HEK293 (cell line): ENCODE measurements around the gene AMOTL1.

Source experiments
- CTCF ChIA-PET: fragments of 350-600 bp; formaldehyde crosslinking; extraction: SDS; loops from one replicate; lab custom pipeline; 2021; ENCODE audit warnings: antibody characterized with exemption; lab: Yijun Ruan, JAX
- POLR2A ChIA-PET: fragments of 300-600 bp; formaldehyde crosslinking; extraction: SDS; loops from one replicate; lab custom pipeline; 2020; ENCODE audit warnings: antibody characterized with exemption, inconsistent platforms; lab: Yijun Ruan, JAX
- H3K27ac ChIP-seq: fragments of 200-500 bp; sonication (Bioruptor generic); 2 replicates; pipeline ENCODE4 v1.5.1; 2014; ENCODE audit warnings: low read depth, low read length, control low read depth, inconsistent platforms; ENCODE audit errors: extremely low read depth
- H3K36me3 ChIP-seq, 2 experiments: fragments of 200-500 bp in 1 of 2; sonication (Bioruptor generic) in 1 of 2; 1 replicate in 1 of 2; 2 replicates in 1 of 2; pipeline ENCODE4 v1.5.1; 2014 to 2017; ENCODE audit warnings: inconsistent platforms in 2 of 2, low read length in 2 of 2; ENCODE audit not compliant: control insufficient read depth in 2 of 2, insufficient read depth in 1 of 2
- H3K4me1 ChIP-seq: fragments of 200-500 bp; sonication (Bioruptor generic); 2 replicates; pipeline ENCODE4 v1.5.1; 2014; ENCODE audit warnings: mild to moderate bottlenecking, low read length, inconsistent platforms; ENCODE audit not compliant: control insufficient read depth, insufficient read depth
- H3K4me3 ChIP-seq: 2 replicates; pipeline ENCODE4 v1.5.1; 2011; ENCODE audit warnings: low read depth, mild to moderate bottlenecking, control low read depth, low read length, moderate library complexity
- H3K9me3 ChIP-seq: fragments of 200-500 bp; sonication (Bioruptor generic); 2 replicates; pipeline ENCODE4 v1.5.1; 2014; ENCODE audit warnings: low read depth, low read length, inconsistent platforms; ENCODE audit not compliant: control insufficient read depth, insufficient read depth
- GLIS1 ChIP-seq: fragments of 450-650 bp; formaldehyde crosslinking; IDR thresholded peaks from 2 replicates; pipeline ENCODE4 v1.5.1; 2016; ENCODE audit warnings: missing biosample characterization, missing genetic modification characterization
- ZBTB48 ChIP-seq: fragments of 450-650 bp; formaldehyde crosslinking; IDR thresholded peaks from 2 replicates; pipeline ENCODE4 v1.5.1; 2016; ENCODE audit warnings: missing biosample characterization, missing genetic modification characterization
- ZBTB7A ChIP-seq: fragments of 450-650 bp; formaldehyde crosslinking; IDR thresholded peaks from 2 replicates; pipeline ENCODE4 v1.5.1; 2016; ENCODE audit warnings: low read depth, missing biosample characterization, missing genetic modification characterization
- ZNF133 ChIP-seq: fragments of 450-650 bp; formaldehyde crosslinking; IDR thresholded peaks from 2 replicates; pipeline ENCODE4 v1.5.1; 2016; ENCODE audit warnings: missing biosample characterization, missing genetic modification characterization
- ZNF174 ChIP-seq: fragments of 450-650 bp; formaldehyde crosslinking; IDR thresholded peaks from 2 replicates; pipeline ENCODE4 v1.5.0; 2017; ENCODE audit warnings: missing biosample characterization, mild to moderate bottlenecking, missing genetic modification characterization
- ZNF423 ChIP-seq: fragments of 450-650 bp; formaldehyde crosslinking; IDR thresholded peaks from 2 replicates; pipeline ENCODE4 v1.5.1; 2016; ENCODE audit warnings: missing biosample characterization, missing genetic modification characterization
- ZNF510 ChIP-seq: fragments of 450-650 bp; formaldehyde crosslinking; IDR thresholded peaks from 2 replicates; pipeline ENCODE4 v1.5.1; 2018; ENCODE audit warnings: mild to moderate bottlenecking, missing genetic modification characterization, missing biosample characterization; ENCODE audit not compliant: insufficient replicate concordance
- ZNF530 ChIP-seq: fragments of 450-650 bp; formaldehyde crosslinking; IDR thresholded peaks from 2 replicates; pipeline ENCODE4 v1.5.1; 2016; ENCODE audit warnings: low read depth, missing biosample characterization, missing genetic modification characterization
- TF ChIP-seq, protein P1 (sequence below): fragments of 450-650 bp; formaldehyde crosslinking; IDR thresholded peaks from 2 replicates; pipeline ENCODE4 v1.5.1; 2016; ENCODE audit warnings: missing biosample characterization, missing genetic modification characterization
- TF ChIP-seq, protein P2 (sequence below): fragments of 450-650 bp; IDR thresholded peaks from 2 replicates; pipeline ENCODE4 v1.5.1; 2018; ENCODE audit warnings: missing biosample characterization, missing genetic modification characterization
- TF ChIP-seq, protein P3 (sequence below): fragments of 450-650 bp; formaldehyde crosslinking; IDR thresholded peaks from 2 replicates; pipeline ENCODE4 v1.5.0; 2017; ENCODE audit warnings: missing biosample characterization, missing genetic modification characterization, borderline replicate concordance
- TF ChIP-seq, protein P4 (sequence below): fragments of 450-650 bp; formaldehyde crosslinking; IDR thresholded peaks from 2 replicates; pipeline ENCODE4 v1.5.1; 2016; ENCODE audit warnings: missing biosample characterization, missing genetic modification characterization

The AMOTL1 gene

DNA sequence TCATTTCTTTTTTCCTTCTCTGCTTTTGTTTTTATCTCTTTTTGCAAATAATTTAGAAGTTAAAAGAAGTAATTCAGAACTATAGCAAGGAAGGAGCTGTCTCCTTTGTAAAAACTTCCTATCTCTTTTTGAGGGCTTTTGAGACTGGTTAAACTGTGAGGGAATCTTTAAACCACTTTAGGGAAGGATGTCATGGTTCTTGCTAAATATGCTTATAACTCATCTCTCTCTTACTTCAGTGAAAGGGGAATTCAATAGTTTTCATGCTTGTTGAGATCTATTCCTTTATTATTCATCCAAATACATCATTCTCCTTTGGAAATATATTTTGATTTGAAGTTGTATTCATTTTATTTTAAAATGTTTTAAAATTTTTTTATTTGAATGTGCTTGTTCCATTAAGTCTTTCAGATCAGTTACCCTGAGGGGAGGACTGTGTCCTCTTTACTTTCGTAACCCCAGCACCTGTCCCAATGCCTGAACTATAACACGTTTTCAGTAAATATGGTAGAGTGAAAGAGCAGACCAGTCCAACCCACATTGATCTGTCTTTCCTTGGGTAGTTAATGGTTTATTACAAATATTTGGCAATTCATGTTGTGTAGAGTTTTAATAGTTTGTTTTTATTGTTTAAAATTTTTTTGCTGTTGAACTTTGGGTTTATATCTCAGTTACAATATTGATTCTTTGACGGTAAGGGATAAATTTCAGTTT lies 27.5 kb downstream of the AMOTL1 start:
- no peak overlapping the region for H3K27ac ChIP-seq
- peaks cover 10% of the 10 kb centered on the region; the same call in 1 of the 2 replicates for H3K4me1 ChIP-seq
- ChIA-PET POLR2A (no interaction called here), CTCF (interaction anchor here (0.7 to 1.3 kb wide), 3 partner anchors 10 to 175 kb away, joined by 3 read pairs; no protein-coding TSS in a partner anchor)
- H3K4me3 ChIP-seq = no peak overlapping the region
- H3K36me3 ChIP-seq = peaks cover 0 to 28% of the 10 kb centered on the region in 2 experiments; a peak in 1 of 3 replicates
- TF ChIP-seq, protein P1, sequence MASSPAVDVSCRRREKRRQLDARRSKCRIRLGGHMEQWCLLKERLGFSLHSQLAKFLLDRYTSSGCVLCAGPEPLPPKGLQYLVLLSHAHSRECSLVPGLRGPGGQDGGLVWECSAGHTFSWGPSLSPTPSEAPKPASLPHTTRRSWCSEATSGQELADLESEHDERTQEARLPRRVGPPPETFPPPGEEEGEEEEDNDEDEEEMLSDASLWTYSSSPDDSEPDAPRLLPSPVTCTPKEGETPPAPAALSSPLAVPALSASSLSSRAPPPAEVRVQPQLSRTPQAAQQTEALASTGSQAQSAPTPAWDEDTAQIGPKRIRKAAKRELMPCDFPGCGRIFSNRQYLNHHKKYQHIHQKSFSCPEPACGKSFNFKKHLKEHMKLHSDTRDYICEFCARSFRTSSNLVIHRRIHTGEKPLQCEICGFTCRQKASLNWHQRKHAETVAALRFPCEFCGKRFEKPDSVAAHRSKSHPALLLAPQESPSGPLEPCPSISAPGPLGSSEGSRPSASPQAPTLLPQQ (tag by site-specific recombination) = no peak
- no peak for TF ChIP-seq ZNF530 (tag by site-specific recombination)
- TF ChIP-seq ZNF133 (tag by site-specific recombination) = no peak
- TF ChIP-seq, protein P2, sequence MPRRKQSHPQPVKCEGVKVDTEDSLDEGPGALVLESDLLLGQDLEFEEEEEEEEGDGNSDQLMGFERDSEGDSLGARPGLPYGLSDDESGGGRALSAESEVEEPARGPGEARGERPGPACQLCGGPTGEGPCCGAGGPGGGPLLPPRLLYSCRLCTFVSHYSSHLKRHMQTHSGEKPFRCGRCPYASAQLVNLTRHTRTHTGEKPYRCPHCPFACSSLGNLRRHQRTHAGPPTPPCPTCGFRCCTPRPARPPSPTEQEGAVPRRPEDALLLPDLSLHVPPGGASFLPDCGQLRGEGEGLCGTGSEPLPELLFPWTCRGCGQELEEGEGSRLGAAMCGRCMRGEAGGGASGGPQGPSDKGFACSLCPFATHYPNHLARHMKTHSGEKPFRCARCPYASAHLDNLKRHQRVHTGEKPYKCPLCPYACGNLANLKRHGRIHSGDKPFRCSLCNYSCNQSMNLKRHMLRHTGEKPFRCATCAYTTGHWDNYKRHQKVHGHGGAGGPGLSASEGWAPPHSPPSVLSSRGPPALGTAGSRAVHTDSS = no peak
- no peak for TF ChIP-seq ZNF510
- H3K9me3 ChIP-seq = no peaks in the 10 kb centered on the region

DNA sequence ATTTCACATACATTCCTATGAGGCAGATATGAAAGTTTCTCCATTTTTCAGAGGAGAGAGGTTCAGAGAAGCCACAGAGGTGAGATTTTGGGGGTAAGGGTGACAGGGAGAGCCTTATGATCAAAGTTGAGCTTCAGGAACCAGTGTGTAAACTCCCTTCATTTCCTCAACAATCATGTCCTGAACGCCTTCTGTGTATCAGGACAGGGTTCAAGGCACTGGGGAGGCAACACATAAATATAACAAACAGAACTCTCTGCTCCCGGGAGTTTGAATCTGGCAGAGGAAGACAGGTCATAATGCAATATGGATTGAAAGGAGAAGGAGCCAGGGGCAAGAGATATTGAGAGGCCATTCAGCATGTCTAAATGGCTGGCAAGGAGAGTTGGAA lies 28.0 kb downstream of the AMOTL1 start:
- Histone ChIP-seq H3K4me1 (peaks cover 10% of the 10 kb centered on the region; the same call in 1 of the 2 replicates), H3K36me3 (peaks cover 0 to 33% of the 10 kb centered on the region in 2 experiments; a peak in 1 of 3 replicates), H3K4me3 (no peak overlapping the region), H3K9me3 (no peaks in the 10 kb centered on the region), H3K27ac (no peak overlapping the region)
- ChIA-PET CTCF (interaction anchor here (2.0 kb wide), 1 partner anchor 10 kb away, joined by 6 read pairs; no protein-coding TSS in a partner anchor), POLR2A (no interaction called here)
- TF ChIP-seq ZBTB48 (tag by site-specific recombination) (no peak), ZBTB7A (tag by site-specific recombination) (no peak), ZNF174 (tag by site-specific recombination) (no peak), ZNF423 (tag by site-specific recombination) (no peak)
- TF ChIP-seq, protein P3, sequence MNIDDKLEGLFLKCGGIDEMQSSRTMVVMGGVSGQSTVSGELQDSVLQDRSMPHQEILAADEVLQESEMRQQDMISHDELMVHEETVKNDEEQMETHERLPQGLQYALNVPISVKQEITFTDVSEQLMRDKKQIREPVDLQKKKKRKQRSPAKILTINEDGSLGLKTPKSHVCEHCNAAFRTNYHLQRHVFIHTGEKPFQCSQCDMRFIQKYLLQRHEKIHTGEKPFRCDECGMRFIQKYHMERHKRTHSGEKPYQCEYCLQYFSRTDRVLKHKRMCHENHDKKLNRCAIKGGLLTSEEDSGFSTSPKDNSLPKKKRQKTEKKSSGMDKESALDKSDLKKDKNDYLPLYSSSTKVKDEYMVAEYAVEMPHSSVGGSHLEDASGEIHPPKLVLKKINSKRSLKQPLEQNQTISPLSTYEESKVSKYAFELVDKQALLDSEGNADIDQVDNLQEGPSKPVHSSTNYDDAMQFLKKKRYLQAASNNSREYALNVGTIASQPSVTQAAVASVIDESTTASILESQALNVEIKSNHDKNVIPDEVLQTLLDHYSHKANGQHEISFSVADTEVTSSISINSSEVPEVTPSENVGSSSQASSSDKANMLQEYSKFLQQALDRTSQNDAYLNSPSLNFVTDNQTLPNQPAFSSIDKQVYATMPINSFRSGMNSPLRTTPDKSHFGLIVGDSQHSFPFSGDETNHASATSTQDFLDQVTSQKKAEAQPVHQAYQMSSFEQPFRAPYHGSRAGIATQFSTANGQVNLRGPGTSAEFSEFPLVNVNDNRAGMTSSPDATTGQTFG (tag by site-specific recombination) = no peak

DNA sequence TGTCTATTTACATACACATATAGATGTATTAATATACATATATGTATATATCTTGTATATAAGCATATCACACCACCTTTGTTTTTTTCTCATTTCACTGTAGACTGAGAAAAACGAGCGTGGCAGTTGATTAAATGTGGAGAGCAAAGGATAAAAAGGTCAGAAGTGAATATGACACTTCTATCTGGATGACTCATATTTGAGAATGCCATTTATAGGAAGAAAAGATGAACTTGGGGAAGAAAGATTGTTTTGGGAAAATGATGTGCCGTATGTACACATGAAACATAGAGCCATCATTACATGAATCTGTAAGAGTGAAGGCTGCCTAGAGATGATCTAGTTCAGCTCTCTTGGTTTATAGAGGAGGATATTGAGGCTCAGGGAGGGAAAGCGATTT lies 28.7 kb downstream of the AMOTL1 start:
- Histone ChIP-seq H3K36me3 (peaks cover 0 to 40% of the 10 kb centered on the region in 2 experiments; a peak in 1 of 3 replicates), H3K27ac (no peak overlapping the region), H3K9me3 (no peaks in the 10 kb centered on the region), H3K4me3 (no peak overlapping the region)
- TF ChIP-seq, protein P4, sequence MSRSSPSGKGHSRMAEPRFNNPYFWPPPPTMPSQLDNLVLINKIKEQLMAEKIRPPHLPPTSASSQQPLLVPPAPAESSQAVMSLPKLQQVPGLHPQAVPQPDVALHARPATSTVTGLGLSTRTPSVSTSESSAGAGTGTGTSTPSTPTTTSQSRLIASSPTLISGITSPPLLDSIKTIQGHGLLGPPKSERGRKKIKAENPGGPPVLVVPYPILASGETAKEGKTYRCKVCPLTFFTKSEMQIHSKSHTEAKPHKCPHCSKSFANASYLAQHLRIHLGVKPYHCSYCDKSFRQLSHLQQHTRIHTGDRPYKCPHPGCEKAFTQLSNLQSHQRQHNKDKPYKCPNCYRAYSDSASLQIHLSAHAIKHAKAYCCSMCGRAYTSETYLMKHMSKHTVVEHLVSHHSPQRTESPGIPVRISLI = no peak
- TF ChIP-seq, protein P2 = no peak
- TF ChIP-seq, protein P3 (tag by site-specific recombination) = no peak
- TF ChIP-seq GLIS1 = no peak
- TF ChIP-seq, all 188 proteins: peak for 0
- peaks cover 10% of the 10 kb centered on the region; the same call in 1 of the 2 replicates for H3K4me1 ChIP-seq
- POLR2A ChIA-PET = no interaction called here
- CTCF ChIA-PET = interaction anchor here (1.7 to 2.0 kb wide), 2 partner anchors 10 to 173 kb away, joined by 4 to 6 read pairs; no protein-coding TSS in a partner anchor
